Measurements from ENCODE around the gene NEAT1.
A peak's percentile ranks its signal among the peaks of the same experiment; 100 is the strongest.

NEAT1 gene

DNA sequence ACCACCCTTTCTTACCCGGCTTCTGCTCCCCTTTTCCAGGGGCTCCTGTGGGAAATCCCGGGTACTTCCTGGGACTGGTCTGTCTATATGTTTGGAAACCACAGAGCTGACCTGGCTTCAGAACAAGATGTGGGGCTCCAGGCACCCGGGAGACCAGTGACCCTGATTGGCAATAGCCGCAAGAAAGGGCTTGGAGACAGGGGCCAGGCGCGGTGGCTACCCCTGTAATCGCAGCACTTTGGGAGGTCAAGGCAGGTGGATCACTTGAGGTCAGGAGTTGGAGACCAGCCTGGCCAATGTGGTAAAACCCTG is 3.2 kb upstream of the NEAT1 start:
- TF ChIP-seq GATA3 (IDR thresholded peaks at IDR 0.05; ENCODE audit: low read depth, low read length) = no peak
- no peak for TF ChIP-seq GATA2 (IDR thresholded peaks at IDR 0.05; ENCODE audit: low read depth, low read length)

DNA sequence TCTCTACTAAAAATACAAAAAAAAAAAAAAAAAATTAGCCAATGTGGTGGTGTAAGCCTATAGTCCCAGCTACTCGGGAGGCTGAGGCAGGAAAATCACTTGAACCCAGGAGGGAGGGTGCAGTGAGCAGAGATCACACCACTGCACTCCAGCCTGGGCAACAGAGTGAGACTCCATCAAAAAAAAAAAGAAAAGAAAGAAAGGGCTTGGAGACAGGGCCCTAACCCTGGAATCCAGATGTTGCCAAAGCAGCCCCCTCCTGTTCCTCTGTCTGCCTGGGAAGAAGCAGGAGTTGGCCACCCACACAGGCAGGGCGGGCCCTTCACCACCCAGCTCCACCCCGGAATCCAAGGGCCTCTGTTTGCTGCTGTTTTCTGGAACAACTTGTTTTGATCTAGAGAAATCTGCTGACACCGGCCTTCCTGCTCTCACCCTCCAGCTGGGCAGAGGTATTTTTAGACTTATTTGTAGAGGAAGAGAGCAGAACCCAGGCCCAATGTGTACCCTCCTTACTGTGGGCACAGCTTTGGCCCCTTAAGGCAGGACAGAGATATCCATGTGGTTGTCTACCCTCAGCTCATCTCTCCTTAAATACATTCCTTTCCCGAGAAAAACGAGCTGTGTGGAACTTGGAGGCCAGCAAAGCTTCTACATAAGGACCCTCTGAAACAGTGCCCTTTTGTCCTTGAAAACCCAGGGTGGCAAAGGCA is 2.7 kb upstream of the NEAT1 start:
- TF ChIP-seq GATA2 (IDR thresholded peaks at IDR 0.05; ENCODE audit: low read depth, low read length) (no peak), GATA3 (IDR thresholded peaks at IDR 0.05; ENCODE audit: low read depth, low read length) (no peak)

DNA sequence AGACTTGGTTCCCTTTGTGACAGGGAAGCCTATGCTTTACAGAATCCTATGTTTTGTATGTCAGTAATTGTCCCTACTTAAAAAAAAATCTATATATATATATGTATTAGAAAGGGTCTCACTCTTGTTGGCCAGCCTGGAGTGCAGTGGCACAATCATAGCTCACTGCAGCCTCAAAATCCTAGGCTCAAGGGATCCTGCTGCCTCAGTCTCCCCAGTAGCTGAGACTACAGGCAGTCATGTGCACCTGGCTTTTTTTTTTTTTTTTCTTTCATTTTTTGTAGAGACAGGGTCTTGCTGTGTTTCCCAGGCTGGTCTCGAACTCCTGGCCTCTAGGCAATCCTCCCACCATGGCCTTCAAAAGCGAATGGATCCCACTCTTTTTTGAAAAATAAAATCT is 2.1 kb upstream of the NEAT1 start:
- TF ChIP-seq GATA2 (IDR thresholded peaks at IDR 0.05; ENCODE audit: low read depth, low read length) = no peak
- TF ChIP-seq GATA3 (IDR thresholded peaks at IDR 0.05; ENCODE audit: low read depth, low read length) = no peak

DNA sequence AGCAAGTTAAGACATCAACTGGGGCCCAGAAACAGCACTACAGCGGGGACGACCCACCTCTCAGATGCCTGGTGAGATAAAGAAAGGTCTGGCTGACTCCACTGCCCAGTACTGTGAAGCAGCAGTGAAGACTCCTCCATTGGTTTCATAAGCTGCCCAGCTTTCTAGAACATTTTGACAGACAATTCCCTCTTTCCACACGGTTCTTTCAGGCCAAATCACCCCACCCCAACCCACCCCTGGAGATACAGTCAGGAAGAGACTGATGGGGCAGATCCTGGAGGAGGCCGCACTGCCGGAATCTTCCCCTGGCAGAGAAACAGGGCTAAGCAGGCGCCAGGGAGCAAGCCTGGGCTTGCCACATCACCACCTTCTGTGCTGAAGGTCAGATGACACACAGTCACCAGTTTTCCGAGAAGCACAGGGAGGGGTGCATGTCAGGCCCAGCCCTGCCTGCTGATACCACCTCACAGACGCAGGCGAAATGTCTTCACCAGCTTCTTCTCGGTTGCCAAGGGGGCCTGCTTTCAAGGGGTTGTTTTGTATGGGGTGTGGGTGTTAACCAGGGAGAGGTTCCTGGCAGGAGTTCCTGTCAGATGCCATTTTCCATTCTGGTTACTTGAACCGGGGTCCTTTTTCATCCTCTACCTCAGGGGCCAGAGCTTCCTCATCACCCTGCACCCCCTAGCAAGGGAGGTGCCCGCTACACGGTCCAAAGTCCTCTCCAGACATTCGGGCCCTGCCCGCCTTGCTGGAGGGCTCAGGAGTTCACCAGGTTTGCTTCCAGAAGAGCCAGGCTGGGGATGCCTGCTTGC is 1.4 kb upstream of the NEAT1 start:
- TF ChIP-seq GATA3 (IDR thresholded peaks at IDR 0.05; ENCODE audit: low read depth, low read length) = no peak
- TF ChIP-seq GATA2 (IDR thresholded peaks at IDR 0.05; ENCODE audit: low read depth, low read length) = peak; percentile 61

DNA sequence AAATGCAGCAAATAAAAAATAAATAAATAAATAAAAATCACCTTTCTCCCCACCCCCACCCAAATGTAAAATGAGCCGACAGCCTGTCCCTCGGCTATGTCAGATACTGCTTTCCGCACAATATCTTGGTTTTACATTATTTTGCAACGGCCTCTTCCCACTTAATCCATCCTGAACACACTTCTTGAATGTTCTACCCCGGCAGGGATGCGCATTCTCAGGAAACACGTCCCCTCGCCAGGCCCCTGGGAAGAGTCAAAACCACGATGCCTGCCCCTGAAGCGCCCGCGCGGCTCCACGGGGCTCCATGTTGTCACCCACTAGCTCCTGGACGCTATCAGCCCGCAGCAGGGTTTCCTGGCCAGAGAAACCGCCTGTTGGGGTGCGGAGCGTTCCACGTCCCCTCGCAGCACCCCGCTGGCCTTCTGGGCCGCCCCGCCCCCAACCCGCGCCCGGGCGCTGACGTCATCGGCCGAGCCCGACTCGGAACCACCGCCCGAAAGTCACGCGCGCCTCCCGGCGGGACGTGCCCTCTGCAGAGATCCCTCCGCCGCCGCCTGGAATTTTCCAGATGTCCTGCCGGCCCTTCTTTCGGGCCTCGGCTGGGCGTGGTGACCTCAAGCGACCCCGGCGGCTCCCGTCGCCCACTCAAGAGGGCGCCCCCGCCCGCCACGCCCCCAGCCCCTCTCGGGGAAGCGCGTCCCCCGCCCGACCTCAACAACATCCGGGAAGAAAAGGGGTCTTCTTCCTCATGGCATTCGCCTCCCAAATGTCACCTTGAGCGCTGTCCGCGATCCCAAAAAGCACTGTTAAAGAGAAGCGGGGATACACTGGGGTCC is 585 bp upstream of the NEAT1 start:
- TF ChIP-seq GATA3 (IDR thresholded peaks at IDR 0.05; ENCODE audit: low read depth, low read length) (no peak), GATA2 (IDR thresholded peaks at IDR 0.05; ENCODE audit: low read depth, low read length) (0 out of 2 replicates have a peak, but pooled peaks have one; percentile 8)

DNA sequence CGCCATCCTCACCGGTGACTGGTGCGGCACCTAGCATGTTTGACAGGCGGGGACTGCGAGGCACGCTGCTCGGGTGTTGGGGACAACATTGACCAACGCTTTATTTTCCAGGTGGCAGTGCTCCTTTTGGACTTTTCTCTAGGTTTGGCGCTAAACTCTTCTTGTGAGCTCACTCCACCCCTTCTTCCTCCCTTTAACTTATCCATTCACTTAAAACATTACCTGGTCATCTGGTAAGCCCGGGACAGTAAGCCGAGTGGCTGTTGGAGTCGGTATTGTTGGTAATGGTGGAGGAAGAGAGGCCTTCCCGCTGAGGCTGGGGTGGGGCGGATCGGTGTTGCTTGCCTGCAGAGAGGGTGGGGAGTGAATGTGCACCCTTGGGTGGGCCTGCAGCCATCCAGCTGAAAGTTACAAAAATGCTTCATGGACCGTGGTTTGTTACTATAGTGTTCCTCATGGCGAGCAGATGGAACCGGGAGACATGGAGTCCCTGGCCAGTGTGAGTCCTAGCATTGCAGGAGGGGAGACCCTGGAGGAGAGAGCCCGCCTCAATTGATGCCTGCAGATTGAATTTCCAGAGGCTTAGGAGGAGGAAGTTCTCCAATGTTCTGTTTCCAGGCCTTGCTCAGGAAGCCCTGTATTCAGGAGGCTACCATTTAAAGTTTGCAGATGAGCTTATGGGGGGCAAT is 1.1 kb downstream of the NEAT1 start:
- no peak for TF ChIP-seq GATA3 (IDR thresholded peaks at IDR 0.05; ENCODE audit: low read depth, low read length)
- no peak for TF ChIP-seq GATA2 (IDR thresholded peaks at IDR 0.05; ENCODE audit: low read depth, low read length)

DNA sequence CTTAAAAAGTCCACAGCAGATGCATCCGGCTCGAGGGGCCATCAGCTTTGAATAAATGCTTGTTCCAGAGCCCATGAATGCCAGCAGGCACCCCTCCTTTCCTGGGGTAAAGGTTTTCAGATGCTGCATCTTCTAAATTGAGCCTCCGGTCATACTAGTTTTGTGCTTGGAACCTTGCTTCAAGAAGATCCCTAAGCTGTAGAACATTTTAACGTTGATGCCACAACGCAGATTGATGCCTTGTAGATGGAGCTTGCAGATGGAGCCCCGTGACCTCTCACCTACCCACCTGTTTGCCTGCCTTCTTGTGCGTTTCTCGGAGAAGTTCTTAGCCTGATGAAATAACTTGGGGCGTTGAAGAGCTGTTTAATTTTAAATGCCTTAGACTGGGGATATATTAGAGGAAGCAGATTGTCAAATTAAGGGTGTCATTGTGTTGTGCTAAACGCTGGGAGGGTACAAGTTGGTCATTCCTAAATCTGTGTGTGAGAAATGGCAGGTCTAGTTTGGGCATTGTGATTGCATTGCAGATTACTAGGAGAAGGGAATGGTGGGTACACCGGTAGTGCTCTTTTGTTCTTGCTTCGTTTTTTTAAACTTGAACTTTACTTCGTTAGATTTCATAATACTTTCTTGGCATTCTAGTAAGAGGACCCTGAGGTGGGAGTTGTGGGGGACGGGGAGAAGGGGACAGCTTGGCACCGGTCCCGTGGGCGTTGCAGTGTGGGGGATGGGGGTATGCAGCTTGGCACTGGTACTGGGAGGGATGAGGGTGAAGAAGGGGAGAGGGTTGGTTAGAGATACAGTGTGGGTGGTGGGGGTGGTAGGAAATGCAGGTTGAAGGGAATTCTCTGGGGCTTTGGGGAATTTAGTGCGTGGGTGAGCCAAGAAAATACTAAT is 1.9 kb downstream of the NEAT1 start:
- TF ChIP-seq GATA2 (IDR thresholded peaks at IDR 0.05; ENCODE audit: low read depth, low read length) = no peak; the same call in 1 of the 2 replicates
- TF ChIP-seq GATA3 (IDR thresholded peaks at IDR 0.05; ENCODE audit: low read depth, low read length) = no peak

DNA sequence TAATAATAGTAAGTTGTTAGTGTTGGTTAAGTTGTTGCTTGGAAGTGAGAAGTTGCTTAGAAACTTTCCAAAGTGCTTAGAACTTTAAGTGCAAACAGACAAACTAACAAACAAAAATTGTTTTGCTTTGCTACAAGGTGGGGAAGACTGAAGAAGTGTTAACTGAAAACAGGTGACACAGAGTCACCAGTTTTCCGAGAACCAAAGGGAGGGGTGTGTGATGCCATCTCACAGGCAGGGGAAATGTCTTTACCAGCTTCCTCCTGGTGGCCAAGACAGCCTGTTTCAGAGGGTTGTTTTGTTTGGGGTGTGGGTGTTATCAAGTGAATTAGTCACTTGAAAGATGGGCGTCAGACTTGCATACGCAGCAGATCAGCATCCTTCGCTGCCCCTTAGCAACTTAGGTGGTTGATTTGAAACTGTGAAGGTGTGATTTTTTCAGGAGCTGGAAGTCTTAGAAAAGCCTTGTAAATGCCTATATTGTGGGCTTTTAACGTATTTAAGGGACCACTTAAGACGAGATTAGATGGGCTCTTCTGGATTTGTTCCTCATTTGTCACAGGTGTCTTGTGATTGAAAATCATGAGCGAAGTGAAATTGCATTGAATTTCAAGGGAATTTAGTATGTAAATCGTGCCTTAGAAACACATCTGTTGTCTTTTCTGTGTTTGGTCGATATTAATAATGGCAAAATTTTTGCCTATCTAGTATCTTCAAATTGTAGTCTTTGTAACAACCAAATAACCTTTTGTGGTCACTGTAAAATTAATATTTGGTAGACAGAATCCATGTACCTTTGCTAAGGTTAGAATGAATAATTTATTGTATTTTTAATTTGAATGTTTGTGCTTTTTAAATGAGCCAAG is 2.7 kb downstream of the NEAT1 start:
- no peak for TF ChIP-seq GATA3 (IDR thresholded peaks at IDR 0.05; ENCODE audit: low read depth, low read length)
- TF ChIP-seq GATA2 (IDR thresholded peaks at IDR 0.05; ENCODE audit: low read depth, low read length) = no peak

DNA sequence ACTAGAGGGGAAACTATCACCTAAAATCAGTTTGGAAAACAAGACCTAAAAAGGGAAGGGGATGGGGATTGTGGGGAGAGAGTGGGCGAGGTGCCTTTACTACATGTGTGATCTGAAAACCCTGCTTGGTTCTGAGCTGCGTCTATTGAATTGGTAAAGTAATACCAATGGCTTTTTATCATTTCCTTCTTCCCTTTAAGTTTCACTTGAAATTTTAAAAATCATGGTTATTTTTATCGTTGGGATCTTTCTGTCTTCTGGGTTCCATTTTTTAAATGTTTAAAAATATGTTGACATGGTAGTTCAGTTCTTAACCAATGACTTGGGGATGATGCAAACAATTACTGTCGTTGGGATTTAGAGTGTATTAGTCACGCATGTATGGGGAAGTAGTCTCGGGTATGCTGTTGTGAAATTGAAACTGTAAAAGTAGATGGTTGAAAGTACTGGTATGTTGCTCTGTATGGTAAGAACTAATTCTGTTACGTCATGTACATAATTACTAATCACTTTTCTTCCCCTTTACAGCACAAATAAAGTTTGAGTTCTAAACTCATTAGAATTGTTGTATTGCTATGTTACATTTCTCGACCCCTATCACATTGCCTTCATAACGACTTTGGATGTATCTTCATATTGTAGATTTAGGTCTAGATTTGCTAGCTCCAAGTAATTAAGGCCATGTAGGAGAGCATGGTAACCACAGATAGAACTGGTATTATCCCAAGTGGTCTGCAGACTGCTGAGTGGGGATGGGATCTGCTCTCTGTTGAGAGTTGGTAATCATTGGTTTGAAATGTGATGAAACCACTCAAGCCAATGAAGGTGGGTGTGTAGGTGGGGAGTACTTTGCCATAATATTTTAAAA is 3.6 kb downstream of the NEAT1 start:
- TF ChIP-seq GATA2 (IDR thresholded peaks at IDR 0.05; ENCODE audit: low read depth, low read length) = no peak
- no peak for TF ChIP-seq GATA3 (IDR thresholded peaks at IDR 0.05; ENCODE audit: low read depth, low read length)

DNA sequence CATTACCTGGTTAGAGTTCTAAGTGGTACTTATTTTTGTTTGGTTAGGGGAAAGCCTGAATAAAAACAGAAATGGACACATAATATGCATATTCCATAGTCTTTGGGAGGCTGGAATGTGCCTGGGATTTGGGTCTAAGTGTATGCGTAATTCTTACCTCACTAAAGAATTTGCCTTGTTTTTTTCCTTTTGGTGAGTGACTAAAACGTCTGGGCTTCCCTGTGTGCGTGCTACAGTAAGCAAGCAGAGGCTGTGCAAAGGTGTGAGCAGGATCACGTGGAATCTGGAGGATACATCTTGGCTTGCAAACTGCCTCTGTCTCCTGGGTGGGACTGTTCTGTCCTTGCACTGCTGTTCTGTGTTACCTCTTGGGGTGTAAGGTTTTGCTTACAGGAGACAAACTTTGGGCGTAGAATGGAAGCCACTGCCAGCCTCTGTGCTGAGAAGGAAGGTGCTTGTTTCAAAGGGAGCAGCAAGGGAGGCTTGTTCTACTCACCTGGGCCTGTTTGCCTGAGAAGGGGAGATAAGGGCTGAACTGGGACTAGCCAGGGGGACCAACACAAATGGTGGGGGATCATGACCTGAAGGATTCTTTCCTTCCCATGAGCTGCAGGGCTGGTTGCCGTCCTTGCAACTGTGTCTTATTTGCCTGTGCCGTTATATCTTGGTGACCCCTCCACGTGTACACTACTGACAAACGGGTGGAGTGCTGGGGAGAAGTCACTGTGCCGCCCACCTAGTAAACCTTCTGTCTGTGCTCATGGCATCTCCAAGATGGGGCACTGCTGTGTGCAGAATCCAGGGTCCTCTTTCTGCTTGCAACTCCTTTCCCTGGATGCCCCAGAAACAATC is 4.5 kb downstream of the NEAT1 start:
- TF ChIP-seq GATA3 (IDR thresholded peaks at IDR 0.05; ENCODE audit: low read depth, low read length) (no peak), GATA2 (IDR thresholded peaks at IDR 0.05; ENCODE audit: low read depth, low read length) (no peak)
